ENCODE data around the gene TOMM5.

DNA sequence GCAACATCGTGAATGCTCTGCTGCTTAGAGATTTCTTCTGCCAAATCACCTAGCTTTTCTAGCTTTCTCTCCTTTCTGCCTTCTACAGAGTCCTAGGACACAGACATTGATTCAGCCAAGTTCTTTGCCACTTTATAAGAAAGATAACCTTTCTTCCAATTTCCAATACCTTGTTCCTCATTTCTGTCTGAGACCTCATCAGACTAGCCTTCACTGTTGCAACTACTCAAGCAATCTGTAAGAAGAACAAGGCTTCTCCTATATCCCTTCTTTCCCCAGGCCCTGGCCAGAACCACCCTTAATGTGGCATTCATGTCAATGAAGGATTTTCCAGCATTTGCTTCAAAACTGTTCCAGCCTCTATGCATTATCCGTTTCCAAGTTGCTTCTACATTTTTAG is 40.5 kb downstream of the TOMM5 start:
- TF ChIP-seq, protein P1, sequence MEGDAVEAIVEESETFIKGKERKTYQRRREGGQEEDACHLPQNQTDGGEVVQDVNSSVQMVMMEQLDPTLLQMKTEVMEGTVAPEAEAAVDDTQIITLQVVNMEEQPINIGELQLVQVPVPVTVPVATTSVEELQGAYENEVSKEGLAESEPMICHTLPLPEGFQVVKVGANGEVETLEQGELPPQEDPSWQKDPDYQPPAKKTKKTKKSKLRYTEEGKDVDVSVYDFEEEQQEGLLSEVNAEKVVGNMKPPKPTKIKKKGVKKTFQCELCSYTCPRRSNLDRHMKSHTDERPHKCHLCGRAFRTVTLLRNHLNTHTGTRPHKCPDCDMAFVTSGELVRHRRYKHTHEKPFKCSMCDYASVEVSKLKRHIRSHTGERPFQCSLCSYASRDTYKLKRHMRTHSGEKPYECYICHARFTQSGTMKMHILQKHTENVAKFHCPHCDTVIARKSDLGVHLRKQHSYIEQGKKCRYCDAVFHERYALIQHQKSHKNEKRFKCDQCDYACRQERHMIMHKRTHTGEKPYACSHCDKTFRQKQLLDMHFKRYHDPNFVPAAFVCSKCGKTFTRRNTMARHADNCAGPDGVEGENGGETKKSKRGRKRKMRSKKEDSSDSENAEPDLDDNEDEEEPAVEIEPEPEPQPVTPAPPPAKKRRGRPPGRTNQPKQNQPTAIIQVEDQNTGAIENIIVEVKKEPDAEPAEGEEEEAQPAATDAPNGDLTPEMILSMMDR (IDR thresholded peaks at IDR 0.05 in 4 of 5, conservative IDR thresholded peaks at IDR 0.05 in 1 of 5), result no peak
- no peak for TF ChIP-seq POLR2A (IDR thresholded peaks at IDR 0.05)
